HEK293T (cell line): Measurements from ENCODE around the gene DDC.

Experiments
- CTCF ChIA-PET: fragments of 350-600 bp; formaldehyde crosslinking; extraction: SDS; loops from one replicate; lab custom pipeline; 2021; ENCODE audit warnings: antibody characterized with exemption, inconsistent platforms; lab: Yijun Ruan, JAX
- POLR2A ChIA-PET: fragments of 350-600 bp; formaldehyde crosslinking; extraction: SDS; loops from one replicate; lab custom pipeline; 2020; ENCODE audit warnings: antibody characterized with exemption, inconsistent platforms; lab: Yijun Ruan, JAX
- DNase-seq: peaks from one replicate; pipeline ENCODE4 v3.0.0; 2012; ENCODE audit warnings: mixed read lengths; ENCODE audit errors: extremely low spot score
- ARNT ChIP-seq: fragments of 450-650 bp; IDR thresholded peaks from 2 replicates; pipeline ENCODE4 v1.6.1; 2017; ENCODE audit warnings: mild to moderate bottlenecking
- BHLHE40 ChIP-seq: fragments of 450-650 bp; IDR thresholded peaks from 2 replicates; pipeline ENCODE4 v1.6.1; 2016; ENCODE audit warnings: mild to moderate bottlenecking, moderate library complexity, borderline replicate concordance
- CTBP1 ChIP-seq: fragments of 450-650 bp; IDR thresholded peaks from 2 replicates; pipeline ENCODE4 v1.6.1; 2016; ENCODE audit warnings: borderline replicate concordance
- ELF4 ChIP-seq: fragments of 450-650 bp; IDR thresholded peaks from 2 replicates; pipeline ENCODE4 v1.6.1; 2017; ENCODE audit warnings: antibody characterized with exemption
- FOXA1 ChIP-seq: fragments of 450-650 bp; IDR thresholded peaks from 2 replicates; pipeline ENCODE4 v1.6.1; 2016; ENCODE audit warnings: mild to moderate bottlenecking
- FOXK2 ChIP-seq: fragments of 450-650 bp; IDR thresholded peaks from 2 replicates; pipeline ENCODE4 v1.6.1; 2016; ENCODE audit warnings: mild to moderate bottlenecking
- FOXM1 ChIP-seq: fragments of 450-650 bp; IDR thresholded peaks from 2 replicates; pipeline ENCODE4 v1.6.1; 2017; ENCODE audit warnings: mild to moderate bottlenecking, borderline replicate concordance
- HDGF ChIP-seq: fragments of 450-650 bp; IDR thresholded peaks from 2 replicates; pipeline ENCODE4 v1.6.1; 2017; ENCODE audit warnings: antibody characterized with exemption, borderline replicate concordance
- L3MBTL2 ChIP-seq: fragments of 450-650 bp; conservative IDR thresholded peaks from 2 replicates; pipeline ENCODE4 v1.6.1; 2016; ENCODE audit warnings: mild to moderate bottlenecking
- LEF1 ChIP-seq: fragments of 450-650 bp; IDR thresholded peaks from 2 replicates; pipeline ENCODE4 v1.6.1; 2017; ENCODE audit warnings: mild to moderate bottlenecking, borderline replicate concordance
- NFRKB ChIP-seq: fragments of 450-650 bp; IDR thresholded peaks from 2 replicates; pipeline ENCODE4 v1.6.1; 2016; ENCODE audit warnings: mild to moderate bottlenecking, moderate library complexity
- PKNOX1 ChIP-seq: fragments of 450-650 bp; IDR thresholded peaks from 2 replicates; pipeline ENCODE4 v1.6.1; 2016
- SP1 ChIP-seq: fragments of 450-650 bp; IDR thresholded peaks from 2 replicates; pipeline ENCODE4 v1.6.1; 2017
- SUZ12 ChIP-seq: fragments of 450-650 bp; IDR thresholded peaks from 2 replicates; pipeline ENCODE4 v1.6.1; 2016; ENCODE audit warnings: mild to moderate bottlenecking
- TARDBP ChIP-seq: fragments of 450-650 bp; IDR thresholded peaks from 2 replicates; pipeline ENCODE4 v1.6.1; 2016
- ZNF384 ChIP-seq: fragments of 450-650 bp; IDR thresholded peaks from 2 replicates; pipeline ENCODE4 v1.6.1; 2016

The DDC gene

GRCh38 chr7:50415844-50416364, 149.3 kb downstream of the DDC start:
- DNase-seq = no peak
- ChIA-PET POLR2A (no interaction called here), CTCF (interaction anchor here (0.6 to 1.2 kb wide), 2 partner anchors 323 to 365 kb away, joined by 3 to 4 read pairs; partner anchors contain the start of gene ZPBP)
- no peak for TF ChIP-seq FOXK2
- TF ChIP-seq L3MBTL2 = no peak
- TF ChIP-seq SP1 = no peak
- TF ChIP-seq HDGF = no peak
- TF ChIP-seq LEF1 = no peak
- TF ChIP-seq FOXA1 = no peak
- TF ChIP-seq CTBP1 = no peak
- TF ChIP-seq NFRKB = no peak
- TF ChIP-seq ARNT = no peak
- TF ChIP-seq FOXM1 = no peak
- TF ChIP-seq ELF4 = no peak
- TF ChIP-seq TARDBP = no peak

DNA sequence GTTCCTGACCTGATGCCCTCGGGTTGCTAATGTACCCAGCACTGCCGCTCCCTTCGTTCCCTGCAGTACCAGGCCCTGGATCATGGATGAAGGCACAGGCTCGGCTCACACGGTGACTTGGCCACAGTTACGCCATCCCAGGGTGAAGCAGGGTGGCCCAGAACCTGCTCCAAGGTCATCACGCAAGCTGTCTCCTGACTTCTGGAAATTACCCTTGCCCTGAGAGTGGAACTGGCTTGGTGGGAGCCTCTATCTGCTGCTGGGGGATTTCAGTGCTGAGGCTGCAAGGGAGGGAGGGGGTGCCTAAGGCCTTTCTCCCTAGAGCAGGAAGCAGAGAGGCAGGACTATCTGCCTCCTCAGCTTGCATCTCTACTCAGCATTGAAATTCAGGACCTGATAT, 151.6 kb downstream of the DDC start:
- POLR2A ChIA-PET = no interaction called here
- DNase-seq = no peak
- no peak for TF ChIP-seq NFRKB
- TF ChIP-seq FOXM1 = no peak
- TF ChIP-seq ELF4 = no peak
- no peak for TF ChIP-seq TARDBP
- no peak for TF ChIP-seq PKNOX1
- TF ChIP-seq SUZ12 = no peak
- no peak for TF ChIP-seq LEF1
- TF ChIP-seq FOXA1 = no peak
- no peak for TF ChIP-seq HDGF
- no peak for TF ChIP-seq BHLHE40
- no peak for TF ChIP-seq ARNT
- TF ChIP-seq FOXK2 = no peak
- TF ChIP-seq L3MBTL2 = no peak
- TF ChIP-seq CTBP1 = no peak
- no peak for TF ChIP-seq ZNF384
- no peak for TF ChIP-seq SP1
- CTCF ChIA-PET = no interaction called here

- ChIA-PET POLR2A (no interaction called here), CTCF (no interaction called here)
- no peak for TF ChIP-seq ZNF384
- no peak for TF ChIP-seq ELF4
- TF ChIP-seq FOXK2 = no peak
- TF ChIP-seq TARDBP = no peak
- TF ChIP-seq ARNT = no peak
- no peak for DNase-seq
Observed at GRCh38 chr7:50412973-50413372, 152.2 kb downstream of the DDC start.

DNA sequence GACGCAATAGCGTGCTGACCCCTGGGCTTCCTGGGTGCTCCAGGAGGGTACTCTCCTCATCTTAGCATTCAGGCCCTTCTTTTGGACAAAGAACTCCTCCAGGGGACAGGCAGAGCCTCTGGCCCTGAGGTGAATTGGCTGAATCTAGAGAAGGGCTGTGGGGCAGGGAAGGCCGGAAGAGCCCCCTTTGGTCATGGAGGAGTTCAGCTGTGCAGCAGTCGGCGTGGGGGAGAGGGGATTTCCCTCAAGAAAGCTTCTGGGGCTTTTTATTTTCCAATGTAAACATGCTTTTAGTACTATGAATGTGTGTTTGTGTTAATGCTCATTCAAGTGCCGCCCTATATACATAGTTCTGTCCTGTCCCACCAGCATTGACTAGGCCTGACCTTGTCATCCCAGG, 153.9 kb downstream of the DDC start:
- no peak for TF ChIP-seq HDGF
- TF ChIP-seq LEF1 = no peak
- no peak for TF ChIP-seq SP1
- no peak for TF ChIP-seq ARNT
- no peak for TF ChIP-seq CTBP1
- ChIA-PET CTCF (interaction anchor here (0.6 kb wide), 1 partner anchor 9 kb away, joined by 3 read pairs; no protein-coding TSS in a partner anchor), POLR2A (no interaction called here)
- DNase-seq = no peak

DNA sequence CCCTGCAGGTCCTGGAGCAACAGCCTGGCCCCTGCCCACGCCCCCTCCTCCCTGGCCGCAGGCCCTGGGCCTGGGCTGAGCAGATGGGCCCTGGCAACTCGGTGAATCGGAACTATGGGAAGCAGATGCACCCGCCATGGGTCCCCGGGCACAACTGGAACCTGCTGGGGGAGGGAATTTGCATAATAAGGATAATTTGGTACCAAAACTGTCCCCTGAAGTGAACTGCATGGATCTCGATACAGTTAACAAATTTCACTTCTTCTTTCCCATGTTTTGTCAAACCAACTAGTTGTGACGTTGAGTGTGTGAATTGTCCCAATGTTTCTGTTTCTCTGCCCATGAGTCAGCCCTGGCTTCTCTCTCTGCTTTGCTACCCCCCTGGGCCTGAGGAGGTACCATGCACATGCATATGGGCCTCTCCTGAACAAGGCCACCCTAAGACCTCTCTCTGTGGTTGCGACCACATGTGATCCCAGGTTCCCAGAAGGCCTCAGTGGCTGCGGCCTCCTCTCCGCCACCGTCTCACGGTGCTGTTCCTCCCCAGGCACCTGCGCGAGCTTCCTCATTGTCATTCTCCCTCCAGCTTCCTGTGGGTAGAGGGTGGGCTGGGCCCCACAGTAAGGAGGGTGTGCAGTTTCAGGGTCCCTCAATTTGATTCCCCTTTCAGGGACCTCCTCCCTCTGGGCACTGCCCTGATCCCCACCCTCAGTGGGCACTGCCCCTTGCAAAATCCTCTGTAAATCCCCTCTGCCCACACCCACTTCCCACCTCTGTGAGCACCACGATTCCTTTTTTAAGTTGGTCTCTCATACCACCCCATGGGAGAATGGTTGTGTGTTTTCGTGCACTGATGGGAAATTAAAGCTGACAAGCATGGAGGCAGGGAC, 155.1 kb downstream of the DDC start:
- TF ChIP-seq ARNT (no peak), SP1 (no peak), NFRKB (no peak), TARDBP (no peak), FOXA1 (no peak), HDGF (no peak), PKNOX1 (no peak)
- ChIA-PET CTCF (no interaction called here), POLR2A (no interaction called here)
- DNase-seq = no peak
